Measurements from ENCODE around the gene IL15.

- TF ChIP-seq CTCF (conservative IDR thresholded peaks at IDR 0.05; ENCODE audit: low read depth, low read length) = peak; percentile 38
- no peak for TF ChIP-seq EZH2phosphoT487 (IDR thresholded peaks at IDR 0.05; ENCODE audit: borderline replicate concordance, low read length)
- no peak for TF ChIP-seq EZH2 (IDR thresholded peaks at IDR 0.05; ENCODE audit: low read length, unreplicated experiment)
These were observed 66.2 kb downstream of the IL15 start for GRCh38 chr4:141702472-141703182.
